Measurements from ENCODE around the gene GPR37L1.

Gene GPR37L1

GRCh38 chr1:202122639-202123335 lies at the start of gene GPR37L1:
GPR37L1 (plus strand) TSS chr1:202122917; CDS start chr1:202122964, 47 bp downstream.
- DNase-seq = no peak

GRCh38 chr1:202073206-202073605 lies 49.5 kb upstream of the GPR37L1 start:
- DNase-seq = no peak

- DNase-seq = no peak
These were observed 47.7 kb upstream of the GPR37L1 start for GRCh38 chr1:202074985-202075384.

GRCh38 chr1:202075389-202075788 lies 47.3 kb upstream of the GPR37L1 start:
- no peak for DNase-seq

GRCh38 chr1:202076050-202076511 lies 46.6 kb upstream of the GPR37L1 start:
- no peak for DNase-seq

GRCh38 chr1:202078241-202078640 lies 44.5 kb upstream of the GPR37L1 start:
- no peak for DNase-seq

- no peak for DNase-seq
These were observed 40.7 kb upstream of the GPR37L1 start for GRCh38 chr1:202081992-202082391.

- no peak for DNase-seq
These were observed 37.7 kb upstream of the GPR37L1 start for GRCh38 chr1:202084791-202085681.

- no peak for DNase-seq
These were observed 36.9 kb upstream of the GPR37L1 start for GRCh38 chr1:202085682-202086373.

- no peak for DNase-seq
These were observed 36.0 kb upstream of the GPR37L1 start for GRCh38 chr1:202086579-202087350.

GRCh38 chr1:202088206-202088605 lies 34.5 kb upstream of the GPR37L1 start:
- no peak for DNase-seq

GRCh38 chr1:202090994-202091393 lies 31.7 kb upstream of the GPR37L1 start:
- DNase-seq = no peak

GRCh38 chr1:202093858-202094257 lies 28.9 kb upstream of the GPR37L1 start:
- no peak for DNase-seq

- DNase-seq = no peak
These were observed 21.5 kb upstream of the GPR37L1 start for GRCh38 chr1:202101184-202101583.

GRCh38 chr1:202104073-202104472 lies 18.6 kb upstream of the GPR37L1 start:
- DNase-seq = no peak

GRCh38 chr1:202105571-202106339 lies 17.0 kb upstream of the GPR37L1 start:
- no peak for DNase-seq

GRCh38 chr1:202106340-202107254 lies 16.1 kb upstream of the GPR37L1 start:
- no peak for DNase-seq

GRCh38 chr1:202107321-202107761 lies 15.4 kb upstream of the GPR37L1 start:
- no peak for DNase-seq

GRCh38 chr1:202107801-202108731 lies 14.7 kb upstream of the GPR37L1 start:
- DNase-seq = no peak
